ACC112 (cell line): Measurements from ENCODE around the gene LSAMP.

Source experiments
- H2AFZ ChIP-seq: fragments of 200-600 bp; sonication (generic); one replicate; pipeline ENCODE4 v1.6.0; 2017; ENCODE audit warnings: antibody characterized with exemption, low read length; ENCODE audit not compliant: unreplicated experiment
- H3K27ac ChIP-seq: fragments of 200-600 bp; sonication (generic); 2 replicates; pipeline ENCODE4 v1.5.1; 2014; ENCODE audit warnings: low read depth, mild to moderate bottlenecking, antibody characterized with exemption, low read length, moderate library complexity
- H3K27me3 ChIP-seq: fragments of 200-600 bp; sonication (generic); 2 replicates; pipeline ENCODE4 v1.6.1; 2014; ENCODE audit warnings: mild to moderate bottlenecking, antibody characterized with exemption, low read length, moderate library complexity, mixed read lengths; ENCODE audit not compliant: insufficient read depth
- H3K36me3 ChIP-seq: fragments of 200-600 bp; sonication (generic); 2 replicates; pipeline ENCODE4 v1.6.1; 2016; ENCODE audit warnings: mild to moderate bottlenecking, antibody characterized with exemption, low read length, moderate library complexity, mixed read lengths; ENCODE audit not compliant: insufficient read depth
- H3K4me1 ChIP-seq: fragments of 200-600 bp; sonication (generic); one replicate; pipeline ENCODE4 v1.6.1; 2016; ENCODE audit warnings: low read length, mixed read lengths; ENCODE audit not compliant: insufficient read depth, unreplicated experiment, control insufficient read depth
- H3K4me3 ChIP-seq: fragments of 200-600 bp; sonication (generic); 2 replicates; pipeline ENCODE4 v1.5.1; 2014; ENCODE audit warnings: mild to moderate bottlenecking, low read depth, low read length
- H3K79me2 ChIP-seq: fragments of 200-600 bp; sonication (generic); one replicate; pipeline ENCODE4 v1.6.0; 2016; ENCODE audit warnings: low read length; ENCODE audit not compliant: control insufficient read depth, unreplicated experiment, insufficient read depth

Gene LSAMP

GRCh38 chr3:115819785-115820384 is 625.4 kb downstream of the LSAMP start:
- H3K27ac ChIP-seq = no peak overlapping the region

GRCh38 chr3:115814778-115815380 is 630.4 kb downstream of the LSAMP start:
- Histone ChIP-seq H3K27me3 (no peaks in the 10 kb centered on the region), H3K4me3 (no peak overlapping the region), H2AFZ (no peak overlapping the region), H3K79me2 (no peaks in the 10 kb centered on the region), H3K27ac (no peak overlapping the region), H3K36me3 (no peaks in the 10 kb centered on the region), H3K4me1 (peaks cover 8% of the 10 kb centered on the region)

More at GRCh38 chr3:115819785-115820384, 625.4 kb downstream of the LSAMP start:
- Histone ChIP-seq H3K4me3 (no peak overlapping the region), H3K79me2 (no peaks in the 10 kb centered on the region), H2AFZ (peak overlapping the region; percentile 43), H3K4me1 (no peaks in the 10 kb centered on the region), H3K36me3 (no peaks in the 10 kb centered on the region), H3K27me3 (no peaks in the 10 kb centered on the region)

DNA sequence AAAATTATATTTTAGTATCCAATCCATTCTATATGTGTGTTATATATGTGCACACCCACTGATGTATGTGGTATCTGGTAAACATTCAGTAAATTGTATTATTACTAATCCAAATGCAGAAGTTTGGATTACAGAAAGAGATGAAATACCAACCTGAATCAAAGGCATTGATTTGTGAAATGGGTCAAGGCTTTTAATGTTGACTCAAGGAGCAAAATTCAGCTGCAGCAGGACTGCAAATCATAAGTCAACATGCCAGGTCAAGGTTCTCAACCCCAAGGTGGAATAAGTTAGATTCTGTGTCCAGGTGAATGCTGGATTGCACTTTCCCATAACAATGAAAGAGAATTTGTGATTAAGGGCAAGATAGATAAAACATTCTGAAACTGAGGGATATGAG is 631.3 kb downstream of the LSAMP start:
- H3K4me1 ChIP-seq = peaks cover 8% of the 10 kb centered on the region
- no peak overlapping the region for H3K27ac ChIP-seq
- H3K36me3 ChIP-seq = no peaks in the 10 kb centered on the region
- H3K27me3 ChIP-seq = no peaks in the 10 kb centered on the region
- no peaks in the 10 kb centered on the region for H3K79me2 ChIP-seq
- no peak overlapping the region for H3K4me3 ChIP-seq
- no peak overlapping the region for H2AFZ ChIP-seq

GRCh38 chr3:115808816-115809215 is 636.5 kb downstream of the LSAMP start:
- no peaks in the 10 kb centered on the region for H3K27me3 ChIP-seq
- H3K27ac ChIP-seq = no peak overlapping the region
- peaks cover 26% of the 10 kb centered on the region for H3K4me1 ChIP-seq
- no peaks in the 10 kb centered on the region for H3K79me2 ChIP-seq
- H3K36me3 ChIP-seq = no peaks in the 10 kb centered on the region
- H3K4me3 ChIP-seq = no peak overlapping the region
- no peak overlapping the region for H2AFZ ChIP-seq

DNA sequence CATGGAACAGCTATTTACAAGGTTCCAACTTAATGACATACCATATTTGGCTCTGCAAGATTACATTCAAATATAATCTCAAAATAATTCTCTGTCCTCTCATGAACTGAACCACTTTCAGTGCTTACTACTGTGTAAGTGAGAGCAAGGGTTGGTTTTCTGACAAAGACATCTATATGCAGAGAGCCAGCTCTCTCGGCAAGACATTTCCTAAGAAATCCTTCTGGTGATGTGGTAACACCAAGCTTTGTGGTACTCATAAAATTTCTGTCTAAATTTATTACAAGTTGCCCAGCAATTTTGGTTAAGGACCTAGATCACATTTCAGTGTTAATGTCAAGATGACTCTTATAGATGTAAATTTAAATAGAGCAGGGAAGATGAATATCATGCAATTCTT is 637.0 kb downstream of the LSAMP start:
- Histone ChIP-seq H3K4me1 (peaks cover 32% of the 10 kb centered on the region), H3K79me2 (no peaks in the 10 kb centered on the region), H3K27me3 (no peaks in the 10 kb centered on the region), H3K36me3 (no peaks in the 10 kb centered on the region), H3K27ac (no peak overlapping the region), H3K4me3 (no peak overlapping the region), H2AFZ (no peak overlapping the region)

- Histone ChIP-seq H3K4me1 (peaks cover 43% of the 10 kb centered on the region), H3K27me3 (no peaks in the 10 kb centered on the region), H3K4me3 (no peak overlapping the region), H2AFZ (no peak overlapping the region), H3K79me2 (no peaks in the 10 kb centered on the region), H3K27ac (peak overlapping the region; percentile 9; the same call in 1 of the 2 replicates), H3K36me3 (no peaks in the 10 kb centered on the region)
Observed at GRCh38 chr3:115806501-115806900, 638.8 kb downstream of the LSAMP start.

DNA sequence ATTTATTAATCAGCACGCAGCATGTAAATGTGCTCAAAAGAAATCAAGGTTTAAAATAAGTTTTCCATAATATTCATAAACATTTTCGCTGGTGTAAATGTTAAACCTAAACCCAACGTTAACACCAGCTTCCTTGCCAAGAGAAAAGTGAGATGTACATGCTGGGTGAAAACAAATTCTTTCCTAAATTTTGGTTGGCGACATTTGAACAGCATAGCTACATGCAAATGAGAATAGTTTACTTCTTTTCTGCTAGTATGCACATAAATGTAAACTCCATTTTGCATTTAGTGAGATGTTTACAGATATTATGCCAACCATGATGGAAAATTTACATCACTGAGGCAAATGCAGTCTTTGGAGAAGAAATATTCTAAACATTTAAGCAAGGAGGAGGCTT is 639.8 kb downstream of the LSAMP start:
- no peak overlapping the region for H2AFZ ChIP-seq

DNA sequence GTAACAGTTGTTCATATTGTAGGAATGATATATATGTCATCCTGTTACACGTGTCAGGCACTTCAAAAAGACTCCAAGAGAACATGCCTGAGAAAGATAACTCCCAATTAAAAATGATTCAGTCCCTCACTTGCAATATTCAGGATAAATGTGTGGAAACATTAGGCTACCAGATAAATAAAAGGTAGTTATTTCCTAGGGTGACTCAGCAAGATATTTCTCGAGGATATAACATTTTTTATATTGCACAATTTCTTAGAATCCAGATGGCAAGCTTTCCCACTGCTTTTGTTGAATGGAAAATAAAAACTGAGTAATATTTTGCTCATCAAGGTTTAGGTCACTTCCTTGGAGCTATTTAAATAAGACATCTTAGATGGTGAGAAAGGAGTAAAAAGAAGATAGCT is 640.6 kb downstream of the LSAMP start:
- H3K27me3 ChIP-seq = no peaks in the 10 kb centered on the region
- H3K4me1 ChIP-seq = peaks cover 58% of the 10 kb centered on the region
- H3K36me3 ChIP-seq = no peaks in the 10 kb centered on the region
- 0 out of 2 replicates have a peak overlapping the region, but pooled peaks have one; percentile 13 for H3K4me3 ChIP-seq
- H2AFZ ChIP-seq = no peak overlapping the region
- no peaks in the 10 kb centered on the region for H3K79me2 ChIP-seq
- H3K27ac ChIP-seq = peak overlapping the region; percentile 96

More for the DNA sequence above, 639.8 kb downstream of the LSAMP start:
- H3K4me1 ChIP-seq = peaks cover 52% of the 10 kb centered on the region
- H3K4me3 ChIP-seq = no peak overlapping the region
- no peaks in the 10 kb centered on the region for H3K79me2 ChIP-seq
- no peaks in the 10 kb centered on the region for H3K27me3 ChIP-seq
- H3K36me3 ChIP-seq = no peaks in the 10 kb centered on the region
- peak overlapping the region; percentile 96 for H3K27ac ChIP-seq

- Histone ChIP-seq H3K27me3 (no peaks in the 10 kb centered on the region), H3K27ac (peak overlapping the region; percentile 96), H3K4me3 (0 out of 2 replicates have a peak overlapping the region, but pooled peaks have one; percentile 11), H3K36me3 (no peaks in the 10 kb centered on the region), H2AFZ (no peak overlapping the region), H3K4me1 (peaks cover 60% of the 10 kb centered on the region), H3K79me2 (no peaks in the 10 kb centered on the region)
Observed at GRCh38 chr3:115804200-115804599, 641.1 kb downstream of the LSAMP start.

DNA sequence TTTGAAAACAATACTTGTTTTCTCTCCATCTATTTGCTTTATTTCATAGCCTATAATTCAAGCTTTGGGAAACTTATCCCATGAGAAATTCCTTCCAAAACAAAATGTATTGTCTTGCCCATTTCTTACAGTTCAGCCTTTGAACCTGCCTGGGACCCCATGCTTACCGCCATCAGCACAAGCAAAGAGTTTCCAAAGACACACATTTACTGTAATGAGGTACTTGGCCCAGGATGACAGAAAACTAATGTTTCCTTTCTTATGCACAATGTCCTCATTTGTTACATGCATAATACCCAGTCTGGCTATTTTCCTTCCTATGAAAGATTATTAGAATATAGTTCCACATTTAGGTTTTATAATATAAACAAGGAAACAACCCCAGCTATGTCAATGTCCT is 641.6 kb downstream of the LSAMP start:
- no peak overlapping the region for H2AFZ ChIP-seq
- H3K4me3 ChIP-seq = no peak overlapping the region
- H3K36me3 ChIP-seq = no peaks in the 10 kb centered on the region
- peaks cover 60% of the 10 kb centered on the region for H3K4me1 ChIP-seq
- H3K79me2 ChIP-seq = no peaks in the 10 kb centered on the region
- no peaks in the 10 kb centered on the region for H3K27me3 ChIP-seq
- H3K27ac ChIP-seq = peak overlapping the region; percentile 96

GRCh38 chr3:115800489-115801075 is 644.7 kb downstream of the LSAMP start:
- Histone ChIP-seq H3K79me2 (no peaks in the 10 kb centered on the region), H3K27me3 (no peaks in the 10 kb centered on the region), H3K36me3 (no peaks in the 10 kb centered on the region), H3K27ac (peak overlapping the region; percentile 96), H3K4me3 (peak overlapping the region; percentile 40; the same call in 1 of the 2 replicates), H2AFZ (no peak overlapping the region), H3K4me1 (peaks cover 49% of the 10 kb centered on the region)
